Activated B cell treated with CpG ODN at 0.5 μM for 24 hours (primary cell): ENCODE data around the gene ATOX1. TPM values are rescaled to one million over a fixed set of nuclear protein-coding genes. Genes with fewer than 3 reads are reported as not detected.

Experiments used
- ATAC-seq: fragments of 200-7000 bp; cut with Tn5 transposase; one replicate; pipeline ENCODE4 v1.10.0; 2021; ENCODE audit warnings: low read depth, mild to moderate bottlenecking, moderate library complexity
- CTCF ChIA-PET: fragments of 350-600 bp; sonication (Branson Sonifier 250); formaldehyde crosslinking; loops from one replicate; lab custom pipeline; 2021; ENCODE audit warnings: antibody characterized with exemption; lab: Charles Lee
- POLR2A ChIA-PET: fragments of 350-600 bp; sonication (Branson Sonifier 250); formaldehyde crosslinking; loops from one replicate; lab custom pipeline; 2021; ENCODE audit warnings: antibody characterized with exemption; lab: Charles Lee
- DNase-seq: peaks from one replicate; pipeline ENCODE4 v3.0.0; 2022
- H3K27ac Mint-ChIP-seq: one replicate; pipeline ENCODE4 v1.8.0; 2020; ENCODE audit warnings: mixed read lengths
- H3K27me3 Mint-ChIP-seq: one replicate; pipeline ENCODE4 v1.8.0; 2021; ENCODE audit warnings: mixed read lengths
- H3K36me3 Mint-ChIP-seq: one replicate; pipeline ENCODE4 v1.8.0; 2021; ENCODE audit warnings: low read depth, mixed read lengths
- H3K4me1 Mint-ChIP-seq: one replicate; pipeline ENCODE4 v1.8.0; 2021; ENCODE audit warnings: mixed read lengths
- H3K4me3 Mint-ChIP-seq: one replicate; pipeline ENCODE4 v1.8.0; 2020; ENCODE audit warnings: mild to moderate bottlenecking, mixed read lengths
- H3K9me3 Mint-ChIP-seq: one replicate; pipeline ENCODE4 v1.8.0; 2020; ENCODE audit warnings: mixed read lengths
- intact Hi-C: fragments of 100-400 bp; cut with micrococcal nuclease; formaldehyde crosslinking; loops from one replicate; pipeline ENCODE4 v1.15.1; 2024
- total RNA-seq: library from RNA; stranded (reverse); gene quantifications from 2 replicates; pipeline ENCODE4 v1.2.3, GENCODE V29; 2022
- TF ChIP-seq, protein P1 (sequence below): fragments of 200-600 bp; IDR thresholded peaks from one replicate; pipeline ENCODE4 v1.8.0; 2022; ENCODE audit warnings: antibody characterized with exemption, mild to moderate bottlenecking

ATOX1 gene
- total RNA-seq, 1 donor from 2014 or later, result 66.6 TPM

DNA sequence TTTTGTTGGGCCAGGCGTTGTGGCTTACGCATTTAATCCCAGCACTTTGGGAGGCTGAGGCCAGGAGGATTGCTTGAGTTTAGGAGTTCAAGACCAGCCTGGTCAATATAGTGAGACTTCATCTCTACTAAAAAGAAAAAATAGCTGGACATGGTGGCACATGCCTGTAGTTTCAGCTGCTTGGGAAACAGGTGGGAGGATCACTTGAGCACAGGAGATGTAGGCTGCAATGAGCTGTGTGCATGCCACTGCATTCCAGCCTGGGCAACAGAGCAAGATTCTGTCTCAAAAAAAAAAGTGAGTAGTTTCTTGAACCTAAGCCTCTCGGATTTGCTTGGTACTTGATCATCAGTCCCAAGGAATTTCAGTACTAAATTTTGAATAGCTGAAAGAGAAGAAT is 40.2 kb upstream of the ATOX1 start:
- TF ChIP-seq, protein P1, sequence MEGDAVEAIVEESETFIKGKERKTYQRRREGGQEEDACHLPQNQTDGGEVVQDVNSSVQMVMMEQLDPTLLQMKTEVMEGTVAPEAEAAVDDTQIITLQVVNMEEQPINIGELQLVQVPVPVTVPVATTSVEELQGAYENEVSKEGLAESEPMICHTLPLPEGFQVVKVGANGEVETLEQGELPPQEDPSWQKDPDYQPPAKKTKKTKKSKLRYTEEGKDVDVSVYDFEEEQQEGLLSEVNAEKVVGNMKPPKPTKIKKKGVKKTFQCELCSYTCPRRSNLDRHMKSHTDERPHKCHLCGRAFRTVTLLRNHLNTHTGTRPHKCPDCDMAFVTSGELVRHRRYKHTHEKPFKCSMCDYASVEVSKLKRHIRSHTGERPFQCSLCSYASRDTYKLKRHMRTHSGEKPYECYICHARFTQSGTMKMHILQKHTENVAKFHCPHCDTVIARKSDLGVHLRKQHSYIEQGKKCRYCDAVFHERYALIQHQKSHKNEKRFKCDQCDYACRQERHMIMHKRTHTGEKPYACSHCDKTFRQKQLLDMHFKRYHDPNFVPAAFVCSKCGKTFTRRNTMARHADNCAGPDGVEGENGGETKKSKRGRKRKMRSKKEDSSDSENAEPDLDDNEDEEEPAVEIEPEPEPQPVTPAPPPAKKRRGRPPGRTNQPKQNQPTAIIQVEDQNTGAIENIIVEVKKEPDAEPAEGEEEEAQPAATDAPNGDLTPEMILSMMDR, result no peak
- ChIA-PET CTCF (interaction anchor here (1.2 kb wide), 1 partner anchor 11 kb away, joined by 5 read pairs; no protein-coding TSS in a partner anchor), POLR2A (no interaction called here)
- DNase-seq (no peak), ATAC-seq (no peak)
- no peak overlapping the region for H3K4me3 Mint-ChIP-seq
- intact Hi-C loops, result no loop called here
- no peak overlapping the region for H3K27ac Mint-ChIP-seq
- H3K9me3 Mint-ChIP-seq, result no peaks in the 10 kb centered on the region
- H3K36me3 Mint-ChIP-seq, result peaks cover 87% of the 10 kb centered on the region
- H3K27me3 Mint-ChIP-seq, result no peaks in the 10 kb centered on the region
- H3K4me1 Mint-ChIP-seq, result no peaks in the 10 kb centered on the region

DNA sequence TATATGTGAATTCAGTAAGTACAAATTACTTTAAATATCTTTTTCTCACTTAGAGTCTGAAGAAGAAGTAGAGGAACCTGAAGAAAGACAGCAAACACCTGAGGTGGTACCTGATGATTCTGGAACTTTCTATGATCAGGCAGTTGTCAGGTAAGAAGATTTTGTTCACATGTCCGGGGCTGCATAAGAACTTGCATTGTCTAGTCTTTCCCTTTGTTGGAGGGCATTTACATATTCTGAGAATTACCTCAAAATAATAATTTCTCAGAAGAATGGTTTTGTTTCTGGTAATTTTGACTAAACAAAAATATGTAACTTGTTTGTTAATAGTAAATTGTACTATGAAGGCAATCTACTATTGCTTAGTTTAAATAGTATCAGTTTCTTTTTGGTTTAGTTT is 37.0 kb upstream of the ATOX1 start:
- Mint-ChIP-seq H3K36me3 (peaks cover 89% of the 10 kb centered on the region), H3K27me3 (no peaks in the 10 kb centered on the region), H3K4me3 (no peak overlapping the region), H3K27ac (no peak overlapping the region), H3K4me1 (no peaks in the 10 kb centered on the region), H3K9me3 (no peaks in the 10 kb centered on the region)
- ATAC-seq, result no peak
- intact Hi-C loops, result no loop called here
- DNase-seq, result no peak
- POLR2A ChIA-PET, result no interaction called here
- CTCF ChIA-PET, result no interaction called here
- TF ChIP-seq, protein P1, result no peak

DNA sequence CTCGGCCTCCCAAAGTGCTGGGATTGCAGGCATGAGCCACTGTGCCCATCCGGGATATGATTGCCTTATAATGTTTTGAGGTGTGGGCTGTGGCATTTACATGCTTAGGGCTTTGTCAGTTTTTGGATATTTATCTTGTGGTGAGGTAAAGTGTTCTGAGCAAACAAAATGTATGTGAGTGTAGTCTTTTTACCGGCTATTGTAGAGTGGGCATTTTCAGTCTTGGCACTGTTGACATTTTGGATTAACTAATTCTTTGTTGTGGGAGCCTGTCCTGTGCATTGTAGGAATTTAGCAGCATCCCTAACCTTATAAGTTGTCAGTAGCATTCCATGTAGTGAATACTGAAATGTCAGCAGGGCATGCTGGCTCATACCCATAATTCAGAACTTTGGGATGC is 34.9 kb upstream of the ATOX1 start:
- Mint-ChIP-seq H3K4me3 (no peak overlapping the region), H3K27me3 (no peaks in the 10 kb centered on the region), H3K27ac (no peak overlapping the region), H3K36me3 (peaks cover 88% of the 10 kb centered on the region), H3K4me1 (no peaks in the 10 kb centered on the region), H3K9me3 (no peaks in the 10 kb centered on the region)
- ATAC-seq (no peak), DNase-seq (no peak)
- intact Hi-C loops, result no loop called here
- CTCF ChIA-PET, result interaction anchor here (1.1 kb wide), 1 partner anchor 141 kb away, joined by 3 read pairs; no protein-coding TSS in a partner anchor
- POLR2A ChIA-PET, result no interaction called here
- TF ChIP-seq, protein P1, result no peak

DNA sequence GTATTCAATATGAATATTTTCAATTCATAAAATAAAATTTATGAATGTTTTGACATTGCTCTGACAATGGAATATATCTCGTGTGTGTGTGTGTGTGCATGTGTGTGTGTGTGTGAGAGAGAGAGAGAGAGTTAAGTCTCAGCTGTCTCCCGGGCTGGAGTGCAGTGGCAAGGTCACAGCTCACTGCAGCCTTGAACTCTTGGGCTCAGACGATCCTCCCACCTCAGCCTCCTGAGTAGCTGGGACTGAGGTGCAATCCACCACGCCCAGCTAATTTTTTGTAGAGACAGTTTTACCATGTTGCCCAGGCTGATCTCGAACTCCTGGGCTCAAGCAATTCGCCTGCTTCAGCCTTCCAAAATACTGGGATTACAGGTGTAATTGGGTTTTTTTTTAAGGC is 29.4 kb upstream of the ATOX1 start:
- no peak overlapping the region for H3K4me3 Mint-ChIP-seq
- H3K27me3 Mint-ChIP-seq, result no peaks in the 10 kb centered on the region
- ChIA-PET CTCF (no interaction called here), POLR2A (interaction anchor here (0.7 kb wide), 1 partner anchor 17 kb away, joined by 3 read pairs; no protein-coding TSS in a partner anchor)
- intact Hi-C loops, result loop anchor here (2.0 kb wide), 1 partner anchor 15 kb away; no protein-coding TSS in a partner anchor
- TF ChIP-seq, protein P1, result no peak
- no peak overlapping the region for H3K27ac Mint-ChIP-seq
- H3K9me3 Mint-ChIP-seq, result no peaks in the 10 kb centered on the region
- H3K36me3 Mint-ChIP-seq, result peaks cover 65% of the 10 kb centered on the region
- peaks cover 28% of the 10 kb centered on the region for H3K4me1 Mint-ChIP-seq
- DNase-seq, result no peak
- ATAC-seq, result no peak

DNA sequence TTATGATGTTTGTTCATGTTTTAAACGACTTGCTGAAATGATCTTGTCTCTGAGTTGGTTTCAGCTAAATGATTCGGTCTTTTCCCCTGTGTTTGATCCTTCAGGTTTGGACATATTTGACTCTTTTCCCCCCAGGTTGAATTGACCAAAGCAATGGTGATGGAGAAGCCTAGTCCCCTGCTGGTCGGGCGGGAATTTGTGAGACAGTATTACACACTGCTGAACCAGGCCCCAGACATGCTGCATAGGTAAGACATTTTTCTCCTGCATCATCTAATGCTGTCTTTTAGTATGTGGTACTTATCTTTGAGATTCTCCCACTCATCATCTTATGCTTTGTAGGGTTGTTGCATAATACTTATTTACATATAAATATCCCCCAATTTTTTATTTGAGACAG is 28.0 kb upstream of the ATOX1 start:
- ChIA-PET POLR2A (interaction anchor here (0.6 kb wide), 1 partner anchor 15 kb away, joined by 3 read pairs; the partner anchor contains the start of gene G3BP1), CTCF (interaction anchor here (0.6 kb wide), 1 partner anchor 358 kb away, joined by 3 read pairs; no protein-coding TSS in a partner anchor)
- peaks cover 41% of the 10 kb centered on the region for H3K4me1 Mint-ChIP-seq
- H3K36me3 Mint-ChIP-seq, result peaks cover 53% of the 10 kb centered on the region
- no peak overlapping the region for H3K4me3 Mint-ChIP-seq
- ATAC-seq, result no peak
- peak overlapping the region; percentile 61 for H3K27ac Mint-ChIP-seq
- intact Hi-C loops, result no loop called here
- H3K9me3 Mint-ChIP-seq, result no peaks in the 10 kb centered on the region
- TF ChIP-seq, protein P1, result no peak
- DNase-seq, result no peak
- H3K27me3 Mint-ChIP-seq, result no peaks in the 10 kb centered on the region
